MM.1S (cell line): ENCODE measurements around the gene KPNA4.

ENCODE experiments used
- DNase-seq: peaks from one replicate; pipeline ENCODE4 v3.0.0-alpha.2; 2015
- H2AFZ ChIP-seq: fragments of 300-600 bp; sonication (generic); 2 replicates; pipeline ENCODE4 v1.6.0; 2016; ENCODE audit warnings: antibody characterized with exemption, low read length
- H3F3A ChIP-seq: fragments of 300-600 bp; sonication (generic); 2 replicates; pipeline ENCODE4 v1.6.1; 2016; ENCODE audit warnings: mild to moderate bottlenecking, antibody characterized with exemption, low read length, moderate library complexity, mixed read lengths; ENCODE audit not compliant: insufficient read depth
- H3K27ac ChIP-seq: fragments of 300-600 bp; sonication (generic); 2 replicates; pipeline ENCODE4 v1.5.1; 2016; ENCODE audit warnings: mild to moderate bottlenecking, low read length
- H3K27me3 ChIP-seq: fragments of 300-600 bp; sonication (generic); replicated peaks from 2 replicates; pipeline ENCODE4 v1.6.0; 2016; ENCODE audit warnings: low read length; ENCODE audit not compliant: insufficient read depth
- H3K36me3 ChIP-seq: fragments of 300-600 bp; sonication (generic); replicated peaks from 2 replicates; pipeline ENCODE4 v1.6.1; 2016; ENCODE audit warnings: mild to moderate bottlenecking, low read length, mixed read lengths; ENCODE audit not compliant: insufficient read depth
- H3K4me1 ChIP-seq: fragments of 300-600 bp; sonication (generic); 2 replicates; pipeline ENCODE4 v1.6.1; 2016; ENCODE audit warnings: low read length, mixed read lengths
- H3K4me2 ChIP-seq: fragments of 300-600 bp; sonication (generic); 2 replicates; pipeline ENCODE4 v1.6.0; 2016; ENCODE audit warnings: low read depth, low read length
- H3K4me3 ChIP-seq: fragments of 300-600 bp; sonication (generic); 2 replicates; pipeline ENCODE4 v1.5.1; 2016; ENCODE audit warnings: low read length, mixed read lengths
- H3K79me2 ChIP-seq: fragments of 300-600 bp; sonication (generic); 2 replicates; pipeline ENCODE4 v1.6.1; 2016; ENCODE audit warnings: mixed run types, low read length, mixed read lengths
- H3K9ac ChIP-seq: fragments of 300-600 bp; sonication (generic); 2 replicates; pipeline ENCODE4 v1.6.1; 2016; ENCODE audit warnings: low read length, mixed read lengths
- H3K9me2 ChIP-seq: fragments of 300-600 bp; sonication (generic); replicated peaks from 2 replicates; pipeline ENCODE4 v1.6.1; 2016; ENCODE audit warnings: mild to moderate bottlenecking, low read length, mixed read lengths; ENCODE audit not compliant: insufficient read depth
- H3K9me3 ChIP-seq: fragments of 300-600 bp; sonication (generic); replicated peaks from 2 replicates; pipeline ENCODE4 v1.6.1; 2016; ENCODE audit warnings: mild to moderate bottlenecking, low read length, mixed read lengths; ENCODE audit not compliant: insufficient read depth
- H4K20me1 ChIP-seq: fragments of 300-600 bp; sonication (generic); 2 replicates; pipeline ENCODE4 v1.6.1; 2016; ENCODE audit warnings: mild to moderate bottlenecking, low read length, moderate library complexity, mixed read lengths; ENCODE audit not compliant: insufficient read depth
- CTCF ChIP-seq: fragments of 300-600 bp; sonication (generic); IDR thresholded peaks from 2 replicates; pipeline ENCODE4 v1.5.1; 2016; ENCODE audit warnings: antibody characterized with exemption, low read length, mixed read lengths
- EZH2 ChIP-seq: fragments of 300-600 bp; sonication (generic); optimal IDR thresholded peaks from 2 replicates; pipeline ENCODE3; 2017; ENCODE audit warnings: low read depth, mild to moderate bottlenecking, antibody characterized with exemption, low read length, mixed read lengths
- EZH2phosphoT487 ChIP-seq: fragments of 300-600 bp; sonication (generic); IDR thresholded peaks from 2 replicates; pipeline ENCODE4 v1.6.1; 2018; ENCODE audit warnings: antibody characterized with exemption, low read length

KPNA4 gene

GRCh38 chr3:160450846-160451245 lies 114.5 kb downstream of the KPNA4 start:
- H3F3A ChIP-seq = peaks cover 13% of the 10 kb centered on the region
- 0 out of 2 replicates have a peak, but pooled peaks cover 4% of the 10 kb centered on the region for H3K36me3 ChIP-seq
- no peak overlapping the region for H3K9ac ChIP-seq
- no peak for TF ChIP-seq EZH2phosphoT487
- no peak for TF ChIP-seq EZH2
- no peak for TF ChIP-seq CTCF
- no peak overlapping the region for H3K27ac ChIP-seq
- H3K4me3 ChIP-seq = no peak overlapping the region
- no peak overlapping the region for H3K4me2 ChIP-seq
- H3K4me1 ChIP-seq = peaks cover 15% of the 10 kb centered on the region
- H3K79me2 ChIP-seq = peaks cover 34% of the 10 kb centered on the region
- H2AFZ ChIP-seq = no peak overlapping the region
- H4K20me1 ChIP-seq = no peaks in the 10 kb centered on the region
- H3K9me3 ChIP-seq = no peaks in the 10 kb centered on the region
- no peaks in the 10 kb centered on the region for H3K27me3 ChIP-seq
- H3K9me2 ChIP-seq = no peaks in the 10 kb centered on the region
- no peak for DNase-seq

GRCh38 chr3:160449636-160450598 lies 115.5 kb downstream of the KPNA4 start, which contains the start of gene TRIM59:
TRIM59 (minus strand) TSS chr3:160449786; CDS start chr3:160439183, 10,603 bp downstream.
- TF ChIP-seq CTCF (peak; percentile 15; the same call in 1 of the 2 replicates), EZH2phosphoT487 (no peak), EZH2 (no peak)
- Histone ChIP-seq H3K4me3 (peak within 1 kb of the TSS; percentile 86), H3F3A (peaks cover 13% of the 10 kb centered on the region), H3K27ac (peak within 1 kb of the TSS; percentile 81), H2AFZ (peak within 1 kb of the TSS; percentile 75), H3K4me1 (peaks cover 15% of the 10 kb centered on the region), H3K36me3 (0 out of 2 replicates have a peak, but pooled peaks cover 5% of the 10 kb centered on the region), H3K4me2 (peak within 1 kb of the TSS; percentile 75), H3K9me2 (no peaks in the 10 kb centered on the region), H3K9ac (peak within 1 kb of the TSS; percentile 72), H3K27me3 (no peaks in the 10 kb centered on the region), H4K20me1 (no peaks in the 10 kb centered on the region), H3K79me2 (peaks cover 43% of the 10 kb centered on the region), H3K9me3 (no peaks in the 10 kb centered on the region)
- peak; percentile 100 for DNase-seq

- no peaks in the 10 kb centered on the region for H3K9me2 ChIP-seq
- H3F3A ChIP-seq = peaks cover 13% of the 10 kb centered on the region
- peak overlapping the region; percentile 57 for H2AFZ ChIP-seq
- H3K79me2 ChIP-seq = peaks cover 52% of the 10 kb centered on the region
- H3K9me3 ChIP-seq = no peaks in the 10 kb centered on the region
- peak overlapping the region; percentile 75 for H3K4me2 ChIP-seq
- peak; percentile 67 for DNase-seq
- peaks cover 15% of the 10 kb centered on the region for H3K4me1 ChIP-seq
- H3K9ac ChIP-seq = peak overlapping the region; percentile 72
- peak overlapping the region; percentile 86 for H3K4me3 ChIP-seq
- peak overlapping the region; percentile 81 for H3K27ac ChIP-seq
- H3K36me3 ChIP-seq = peaks cover 8% of the 10 kb centered on the region; the same call in 1 of the 2 replicates
- H3K27me3 ChIP-seq = no peaks in the 10 kb centered on the region
- TF ChIP-seq EZH2 (no peak), CTCF (no peak), EZH2phosphoT487 (no peak)
- no peaks in the 10 kb centered on the region for H4K20me1 ChIP-seq
Observed at GRCh38 chr3:160448845-160449635, 116.3 kb downstream of the KPNA4 start.
